ENCODE results near the gene C17orf100. TPM values are rescaled to one million over a fixed set of nuclear protein-coding genes. Genes with fewer than 3 reads are reported as not detected.
A peak's percentile ranks its signal among the peaks of the same experiment; 100 is the strongest.

C17orf100 gene
- total RNA-seq (2016; rRNA removed; fragmentation: Illumina TruSeq; extraction: Trizol): 3.6 and 4.1 TPM in 2 replicates
- total RNA-seq (2016; cell fraction: cytosol; rRNA removed; fragmentation: Illumina TruSeq; extraction: Trizol; ENCODE audit: low read depth): 2.2 and 2.4 TPM in 2 replicates
- total RNA-seq (2016; cell fraction: insoluble cytoplasmic fraction; rRNA removed; fragmentation: Illumina TruSeq; extraction: Trizol): 3.2 and 4.7 TPM in 2 replicates
- 6.2 and 6.9 TPM in 2 replicates for total RNA-seq (2016; cell fraction: membrane; rRNA removed; fragmentation: Illumina TruSeq; extraction: Trizol)
- 3.8 and 4.0 TPM in 2 replicates for total RNA-seq (2016; cell fraction: nucleus; rRNA removed; fragmentation: Illumina TruSeq; extraction: Trizol)
- 8.7 and 10.1 TPM in 2 replicates for polyA plus RNA-seq (2011; rRNA removed)
- 10.2 and 10.7 TPM in 2 replicates for polyA plus RNA-seq (2011; cell fraction: cytosol; rRNA removed)
- 9.3 and 9.9 TPM in 2 replicates for polyA plus RNA-seq (2011; cell fraction: nucleus; rRNA removed)
- 12.3 and 32.8 TPM in 2 replicates for polyA plus RNA-seq (2012)
- polyA plus RNA-seq (2016; cell fraction: cytosol; fragmentation: Illumina TruSeq; extraction: Trizol; ENCODE audit: low read depth): 7.2 and 9.4 TPM in 2 replicates
- 13.1 and 13.3 TPM in 2 replicates for polyA plus RNA-seq (2016; cell fraction: insoluble cytoplasmic fraction; fragmentation: Illumina TruSeq; extraction: Trizol; ENCODE audit: low read depth)
- polyA plus RNA-seq (2016; cell fraction: membrane; fragmentation: Illumina TruSeq; extraction: Trizol; ENCODE audit: low read depth): 15.0 and 15.5 TPM in 2 replicates
- polyA plus RNA-seq (2016; cell fraction: nucleus; fragmentation: Illumina TruSeq; extraction: Trizol; ENCODE audit: insufficient read depth, low read depth): 9.5 and 9.7 TPM in 2 replicates
- polyA minus RNA-seq (2011; rRNA and poly(A)+ RNA removed; ENCODE audit: low replicate concordance): 1.0 and 10.4 TPM in 2 replicates
- 6.8 and 7.9 TPM in 2 replicates for polyA minus RNA-seq (2011; cell fraction: cytosol; rRNA and poly(A)+ RNA removed)
- polyA minus RNA-seq (2011; cell fraction: nucleus; rRNA and poly(A)+ RNA removed): 11.7 and 13.4 TPM in 2 replicates
- Bru-seq, nascent RNA: percentile 87 among the genes with signal in this experiment
- BruChase-seq, experiment 1, labeled RNA remaining after a 6-hour chase: percentile 75 among the genes with signal in this experiment
- percentile 93 among the genes with signal in this experiment for BruChase-seq, experiment 2, labeled RNA remaining after a 2-hour chase
- long read RNA-seq, experiment 1, transcript C17orf100-201 (1 exons, 1,756 nt): major isoform, 36 of 36 reads
- long read RNA-seq, experiment 1, partial matches to known transcripts: 0 of 36 reads
- long read RNA-seq, experiment 1, other reads (novel, unspliced or antisense): 0 of 36 reads
- long read RNA-seq, experiment 2, transcript C17orf100-201 (1 exons, 1,756 nt): major isoform, 27 of 27 reads
- long read RNA-seq, experiment 2, partial matches to known transcripts: 0 of 27 reads
- long read RNA-seq, experiment 2, other reads (novel, unspliced or antisense): 0 of 27 reads

DNA sequence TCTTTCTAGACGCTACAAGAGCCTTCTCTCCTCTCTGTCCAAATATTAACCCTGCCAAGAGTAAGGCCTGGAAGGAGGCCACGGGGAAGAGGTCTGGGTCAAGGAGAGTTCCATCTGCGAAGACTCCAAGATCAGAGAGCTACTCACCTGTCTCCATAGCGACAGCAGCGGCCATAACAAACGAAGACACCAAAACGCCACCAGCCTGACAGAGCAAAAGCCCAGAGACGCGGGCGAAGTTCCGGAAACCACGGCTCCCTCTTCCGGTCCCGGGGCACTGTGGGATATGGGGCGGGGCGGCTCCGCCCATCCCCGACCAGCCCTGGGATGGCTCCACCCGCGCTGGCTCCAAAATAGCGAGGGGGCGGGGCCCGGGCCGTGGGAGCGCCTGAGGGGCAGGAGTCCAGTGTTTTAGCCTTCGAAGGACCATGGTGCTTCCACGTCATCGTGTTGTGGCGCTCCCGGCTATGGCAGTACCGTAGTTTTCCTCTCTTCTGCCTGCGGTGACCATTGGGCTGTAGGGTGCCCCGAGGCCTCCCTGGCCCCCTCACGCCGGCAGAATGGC lies at the start of gene C17orf100, which contains the start of gene MED31:
TSS of gene C17orf100 (plus strand) at position 409 of the 565 bp plus-strand sequence. CDS start at position 561, 152 bp downstream.
TSS of gene MED31 (minus strand) at position 252 of the 565 bp plus-strand sequence. CDS start at position 175, 77 bp downstream.
- peak within 1 kb of the TSS; percentile 90 for H3K4me2 ChIP-seq (ENCODE audit: low read depth, low read length)
- peak within 1 kb of the TSS; percentile 99 for H3K27ac ChIP-seq (ENCODE audit: extremely low read length, insufficient read depth, low read length)
- H3K4me3 ChIP-seq (replicated peaks in 1 of 3; ENCODE audit: insufficient read depth in 1 of 3, low read depth in 2 of 3, low read length in 3 of 3): peak within 1 kb of the TSS; percentile 77 to 83 (median 79)
- ChIA-PET POLR2A (interaction anchor here (0.5 to 1.4 kb wide), 6 partner anchors 9 to 326 kb away, joined by 3 to 8 read pairs (median 4); partner anchors contain the start of genes KIAA0753 and SLC13A5), CTCF (ENCODE audit: low intra/inter-chr PET ratio, low total read pairs) (interaction anchor here (1.6 kb wide), 1 partner anchor 62 kb away, joined by 3 read pairs; the partner anchor contains the start of gene SLC13A5)
- FAIRE-seq: peak; percentile 85
- WGBS (ENCODE audit: low lambda C conversion rate): 0% methylated on average over 5 of the region's 35 CpGs
- no TSS peak for BruUV-seq (replicated peaks)
- no peaks in the 10 kb centered on the region; a peak in 1 of 5 replicates for H3K27me3 ChIP-seq (ENCODE audit: control insufficient read depth in 1 of 2, insufficient read depth in 2 of 2, low read length in 2 of 2)
- H3K9ac ChIP-seq (ENCODE audit: insufficient read depth, low read depth, low read length): peak within 1 kb of the TSS; percentile 99
- DNase-seq (ENCODE audit: low spot score): peak; percentile 95
- H3K4me1 ChIP-seq (ENCODE audit: insufficient read depth, low read length): peaks cover 49% of the 10 kb centered on the region
- in situ Hi-C loops (cut with HindIII; ENCODE audit: extremely low pct_ligation_motif_present, low pct_unique_long_range_greater_than_20kb): no loop called here
- no peak within 1 kb of the TSS for H2AFZ ChIP-seq (ENCODE audit: low read length)
- intact Hi-C loops (cut with micrococcal nuclease; ENCODE audit: unreplicated experiment): loop anchor here (1.0 to 5.0 kb wide), 2 partner anchors 10 to 361 kb away; partner anchors contain the start of genes RNASEK and TXNDC17
- H4K20me1 ChIP-seq (ENCODE audit: insufficient read depth, low read length): peaks cover 14% of the 10 kb centered on the region
- no peaks in the 10 kb centered on the region for H3K9me3 ChIP-seq (ENCODE audit: low read length)
- ATAC-seq: peak; percentile 92
- H3K79me2 ChIP-seq (ENCODE audit: insufficient read depth, low read length): peaks cover 59% of the 10 kb centered on the region
- H3K36me3 ChIP-seq (replicated peaks in 1 of 2; ENCODE audit: control insufficient read depth in 1 of 2, insufficient read depth in 2 of 2, low read length in 2 of 2): peaks cover 2 to 7% of the 10 kb centered on the region in 2 experiments; a peak in 4 of 5 replicates
- TF ChIP-seq, protein P1, sequence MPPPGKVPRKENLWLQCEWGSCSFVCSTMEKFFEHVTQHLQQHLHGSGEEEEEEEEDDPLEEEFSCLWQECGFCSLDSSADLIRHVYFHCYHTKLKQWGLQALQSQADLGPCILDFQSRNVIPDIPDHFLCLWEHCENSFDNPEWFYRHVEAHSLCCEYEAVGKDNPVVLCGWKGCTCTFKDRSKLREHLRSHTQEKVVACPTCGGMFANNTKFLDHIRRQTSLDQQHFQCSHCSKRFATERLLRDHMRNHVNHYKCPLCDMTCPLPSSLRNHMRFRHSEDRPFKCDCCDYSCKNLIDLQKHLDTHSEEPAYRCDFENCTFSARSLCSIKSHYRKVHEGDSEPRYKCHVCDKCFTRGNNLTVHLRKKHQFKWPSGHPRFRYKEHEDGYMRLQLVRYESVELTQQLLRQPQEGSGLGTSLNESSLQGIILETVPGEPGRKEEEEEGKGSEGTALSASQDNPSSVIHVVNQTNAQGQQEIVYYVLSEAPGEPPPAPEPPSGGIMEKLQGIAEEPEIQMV (CRISPR knock-in tag; IDR thresholded peaks at IDR 0.05; ENCODE audit: low read depth): no peak
- peak; percentile 92 for TF ChIP-seq SAP130 (CRISPR knock-in tag; IDR thresholded peaks at IDR 0.05; ENCODE audit: low read depth)
- TF ChIP-seq, protein P2, sequence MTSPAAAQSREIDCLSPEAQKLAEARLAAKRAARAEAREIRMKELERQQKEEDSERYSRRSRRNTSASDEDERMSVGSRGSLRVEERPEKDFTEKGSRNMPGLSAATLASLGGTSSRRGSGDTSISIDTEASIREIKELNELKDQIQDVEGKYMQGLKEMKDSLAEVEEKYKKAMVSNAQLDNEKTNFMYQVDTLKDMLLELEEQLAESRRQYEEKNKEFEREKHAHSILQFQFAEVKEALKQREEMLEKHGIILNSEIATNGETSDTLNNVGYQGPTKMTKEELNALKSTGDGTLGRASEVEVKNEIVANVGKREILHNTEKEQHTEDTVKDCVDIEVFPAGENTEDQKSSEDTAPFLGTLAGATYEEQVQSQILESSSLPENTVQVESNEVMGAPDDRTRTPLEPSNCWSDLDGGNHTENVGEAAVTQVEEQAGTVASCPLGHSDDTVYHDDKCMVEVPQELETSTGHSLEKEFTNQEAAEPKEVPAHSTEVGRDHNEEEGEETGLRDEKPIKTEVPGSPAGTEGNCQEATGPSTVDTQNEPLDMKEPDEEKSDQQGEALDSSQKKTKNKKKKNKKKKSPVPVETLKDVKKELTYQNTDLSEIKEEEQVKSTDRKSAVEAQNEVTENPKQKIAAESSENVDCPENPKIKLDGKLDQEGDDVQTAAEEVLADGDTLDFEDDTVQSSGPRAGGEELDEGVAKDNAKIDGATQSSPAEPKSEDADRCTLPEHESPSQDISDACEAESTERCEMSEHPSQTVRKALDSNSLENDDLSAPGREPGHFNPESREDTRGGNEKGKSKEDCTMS (CRISPR knock-in tag; conservative IDR thresholded peaks at IDR 0.05): no peak
- no peak for TF ChIP-seq ZNF512 (CRISPR knock-in tag; IDR thresholded peaks at IDR 0.05)
- TF ChIP-seq ZNF501 (CRISPR knock-in tag; IDR thresholded peaks at IDR 0.05): no peak
- no peak for TF ChIP-seq ARNTL (CRISPR knock-in tag; IDR thresholded peaks at IDR 0.05)
- TF ChIP-seq, protein P3, sequence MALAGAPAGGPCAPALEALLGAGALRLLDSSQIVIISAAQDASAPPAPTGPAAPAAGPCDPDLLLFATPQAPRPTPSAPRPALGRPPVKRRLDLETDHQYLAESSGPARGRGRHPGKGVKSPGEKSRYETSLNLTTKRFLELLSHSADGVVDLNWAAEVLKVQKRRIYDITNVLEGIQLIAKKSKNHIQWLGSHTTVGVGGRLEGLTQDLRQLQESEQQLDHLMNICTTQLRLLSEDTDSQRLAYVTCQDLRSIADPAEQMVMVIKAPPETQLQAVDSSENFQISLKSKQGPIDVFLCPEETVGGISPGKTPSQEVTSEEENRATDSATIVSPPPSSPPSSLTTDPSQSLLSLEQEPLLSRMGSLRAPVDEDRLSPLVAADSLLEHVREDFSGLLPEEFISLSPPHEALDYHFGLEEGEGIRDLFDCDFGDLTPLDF (CRISPR knock-in tag; IDR thresholded peaks at IDR 0.05): no peak
